Smooth muscle cell (in vitro differentiated cells): ENCODE data around the gene DIS3L2. TPM values are rescaled to one million over a fixed set of nuclear protein-coding genes. Genes with fewer than 3 reads are reported as not detected.

Source experiments
- DNase-seq: peaks from one replicate; lab custom pipeline; 2025; ENCODE audit not compliant: unreplicated experiment; lab: John Stamatoyannopoulos, UW
- H2AFZ ChIP-seq: fragments of 200-600 bp; sonication (generic); 2 replicates; pipeline ENCODE4 v1.6.0; 2016; ENCODE audit warnings: antibody characterized with exemption, low read depth, mild to moderate bottlenecking
- H3F3A ChIP-seq: fragments of 200-600 bp; sonication (generic); 2 replicates; pipeline ENCODE4 v1.6.0; 2017; ENCODE audit warnings: antibody characterized with exemption, low read depth
- H3K27ac ChIP-seq: fragments of 200-600 bp; sonication (generic); 2 replicates; pipeline ENCODE4 v1.5.1; 2016; ENCODE audit warnings: low read depth, mild to moderate bottlenecking
- H3K27me3 ChIP-seq: fragments of 200-600 bp; sonication (generic); 2 replicates; pipeline ENCODE4 v1.6.1; 2016; ENCODE audit warnings: low read depth, mild to moderate bottlenecking
- H3K36me3 ChIP-seq: fragments of 200-600 bp; sonication (generic); 2 replicates; pipeline ENCODE4 v1.5.1; 2016; ENCODE audit warnings: low read depth
- H3K4me1 ChIP-seq: fragments of 200-600 bp; sonication (generic); 2 replicates; pipeline ENCODE4 v1.5.1; 2016; ENCODE audit warnings: low read depth
- H3K4me2 ChIP-seq: fragments of 200-600 bp; sonication (generic); 2 replicates; pipeline ENCODE4 v1.6.0; 2016; ENCODE audit warnings: mild to moderate bottlenecking
- H3K4me3 ChIP-seq: fragments of 200-600 bp; sonication (generic); 2 replicates; pipeline ENCODE4 v1.5.1; 2016; ENCODE audit warnings: mild to moderate bottlenecking
- H3K79me2 ChIP-seq: fragments of 200-600 bp; sonication (generic); 2 replicates; pipeline ENCODE4 v1.6.0; 2016; ENCODE audit warnings: low read depth, mild to moderate bottlenecking
- H3K9ac ChIP-seq: fragments of 200-600 bp; sonication (generic); 2 replicates; pipeline ENCODE4 v1.6.0; 2016; ENCODE audit warnings: low read depth
- H3K9me3 ChIP-seq: fragments of 200-600 bp; sonication (generic); replicated peaks from 2 replicates; pipeline ENCODE4 v1.5.1; 2016; ENCODE audit warnings: low read depth
- H4K20me1 ChIP-seq: fragments of 200-600 bp; sonication (generic); 2 replicates; pipeline ENCODE4 v1.6.0; 2016; ENCODE audit warnings: low read depth
- WGBS: methylation state at CpG from one replicate; pipeline ENCODE4 v1.1.7; 2016; ENCODE audit warnings: low lambda C conversion rate; 5-methylcytosine and 5-hydroxymethylcytosine counted together
- polyA plus RNA-seq: library from polyadenylated mRNA; unstranded; fragments of >200 nt; fragmentation: Nextera tagmentation; extraction: Ambion mirVana; gene quantifications from 2 replicates; pipeline ENCODE4 v1.2.1, GENCODE V29; 2016
- total RNA-seq: library from RNA; depleted of rRNA; stranded (reverse); fragments of >200 nt; gene quantifications from 2 replicates; pipeline ENCODE4 v1.2.3, GENCODE V29; 2014
- TF ChIP-seq, protein P1 (sequence below): fragments of 200-600 bp; sonication (generic); IDR thresholded peaks from 2 replicates; pipeline ENCODE4 v1.5.1; 2017; ENCODE audit warnings: borderline replicate concordance, mild to moderate bottlenecking, antibody characterized with exemption; ENCODE audit not compliant: insufficient read depth, poor library complexity, severe bottlenecking

Gene DIS3L2
- total and polyA plus RNA-seq, 2 experiments from 2014 or later: 11.4 to 25.2 TPM

DNA sequence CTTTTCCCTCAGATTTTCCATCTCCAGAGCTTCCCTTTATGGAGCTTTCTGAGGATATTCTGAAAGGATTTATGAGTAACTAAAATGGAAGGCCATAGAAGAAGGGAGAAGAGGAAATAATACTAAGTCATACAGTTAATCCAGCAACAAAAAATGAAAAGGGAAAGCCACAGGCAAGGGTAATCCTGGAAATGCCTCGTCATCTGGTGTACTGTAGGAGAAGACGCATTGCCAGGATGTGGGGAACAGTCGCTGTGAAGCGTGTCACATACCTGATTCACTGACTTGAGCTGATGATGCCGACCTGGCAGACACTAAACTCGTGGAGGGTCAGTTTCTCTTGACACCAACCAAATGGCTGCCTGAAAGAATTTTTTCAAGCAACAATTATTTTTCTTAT lies 382.3 kb downstream of the DIS3L2 start:
- DNase-seq: no peak
- Histone ChIP-seq H3K4me1 (no peaks in the 10 kb centered on the region), H3K79me2 (no peaks in the 10 kb centered on the region), H3K4me2 (peak overlapping the region; percentile 71), H4K20me1 (no peaks in the 10 kb centered on the region), H3K4me3 (no peak overlapping the region), H3K36me3 (no peaks in the 10 kb centered on the region), H3F3A (peaks cover 3% of the 10 kb centered on the region), H3K27me3 (no peaks in the 10 kb centered on the region), H2AFZ (no peak overlapping the region), H3K27ac (peak overlapping the region; percentile 79), H3K9ac (no peak overlapping the region), H3K9me3 (no peaks in the 10 kb centered on the region)
- WGBS: 51% methylated on average over 6 of the region's 6 CpGs
- TF ChIP-seq, protein P1, sequence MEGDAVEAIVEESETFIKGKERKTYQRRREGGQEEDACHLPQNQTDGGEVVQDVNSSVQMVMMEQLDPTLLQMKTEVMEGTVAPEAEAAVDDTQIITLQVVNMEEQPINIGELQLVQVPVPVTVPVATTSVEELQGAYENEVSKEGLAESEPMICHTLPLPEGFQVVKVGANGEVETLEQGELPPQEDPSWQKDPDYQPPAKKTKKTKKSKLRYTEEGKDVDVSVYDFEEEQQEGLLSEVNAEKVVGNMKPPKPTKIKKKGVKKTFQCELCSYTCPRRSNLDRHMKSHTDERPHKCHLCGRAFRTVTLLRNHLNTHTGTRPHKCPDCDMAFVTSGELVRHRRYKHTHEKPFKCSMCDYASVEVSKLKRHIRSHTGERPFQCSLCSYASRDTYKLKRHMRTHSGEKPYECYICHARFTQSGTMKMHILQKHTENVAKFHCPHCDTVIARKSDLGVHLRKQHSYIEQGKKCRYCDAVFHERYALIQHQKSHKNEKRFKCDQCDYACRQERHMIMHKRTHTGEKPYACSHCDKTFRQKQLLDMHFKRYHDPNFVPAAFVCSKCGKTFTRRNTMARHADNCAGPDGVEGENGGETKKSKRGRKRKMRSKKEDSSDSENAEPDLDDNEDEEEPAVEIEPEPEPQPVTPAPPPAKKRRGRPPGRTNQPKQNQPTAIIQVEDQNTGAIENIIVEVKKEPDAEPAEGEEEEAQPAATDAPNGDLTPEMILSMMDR: no peak

DNA sequence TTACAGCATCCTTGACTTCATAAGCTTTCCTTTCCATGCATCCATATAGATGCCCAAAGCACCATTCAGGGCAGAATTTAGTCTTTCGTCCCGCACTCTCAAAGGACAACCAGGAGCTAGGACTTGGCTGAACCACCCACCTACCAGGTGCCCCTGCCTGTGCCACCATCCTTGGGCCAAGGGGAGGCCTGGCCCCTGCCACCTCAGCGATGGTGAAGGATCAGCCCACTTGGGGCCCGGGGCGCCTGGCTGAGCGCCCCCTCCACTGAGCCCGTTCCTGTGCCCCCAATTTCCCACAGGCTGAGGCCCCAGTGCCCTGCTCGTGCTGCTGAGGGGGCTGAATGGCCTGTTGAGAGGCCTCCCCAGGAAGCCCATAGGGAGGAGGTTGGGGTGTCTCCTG lies 383.7 kb downstream of the DIS3L2 start:
- Histone ChIP-seq H3K79me2 (no peaks in the 10 kb centered on the region), H3F3A (peaks cover 3% of the 10 kb centered on the region), H3K4me1 (no peaks in the 10 kb centered on the region), H3K27ac (no peak overlapping the region), H4K20me1 (no peaks in the 10 kb centered on the region), H3K4me3 (no peak overlapping the region), H3K36me3 (no peaks in the 10 kb centered on the region), H3K27me3 (no peaks in the 10 kb centered on the region), H2AFZ (no peak overlapping the region), H3K4me2 (no peak overlapping the region), H3K9ac (no peak overlapping the region), H3K9me3 (no peaks in the 10 kb centered on the region)
- DNase-seq: no peak
- TF ChIP-seq, protein P1: no peak
- 96% methylated on average over 8 of the region's 8 CpGs for WGBS

DNA sequence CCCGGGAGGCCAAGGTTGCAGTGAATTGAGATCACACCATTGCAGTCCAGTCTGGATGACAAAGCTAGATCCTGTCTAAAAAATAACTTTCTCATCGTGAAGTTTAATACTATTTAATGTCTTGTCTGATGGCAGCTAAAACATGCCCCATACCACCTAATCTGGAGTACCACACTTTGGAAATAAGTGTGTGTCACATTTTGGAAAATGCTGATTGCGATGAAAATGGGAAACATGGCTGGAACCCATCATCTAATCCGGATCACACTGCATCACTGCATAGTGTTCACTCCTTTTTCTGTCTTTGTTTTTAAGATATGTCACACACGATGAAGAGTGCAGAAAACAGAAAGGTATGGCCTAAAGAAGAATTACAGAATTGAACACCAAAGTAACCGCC lies 385.9 kb downstream of the DIS3L2 start:
- Histone ChIP-seq H3K9ac (no peak overlapping the region), H4K20me1 (no peaks in the 10 kb centered on the region), H3K27me3 (no peaks in the 10 kb centered on the region), H3K9me3 (no peaks in the 10 kb centered on the region), H3K36me3 (no peaks in the 10 kb centered on the region), H3F3A (peaks cover 3% of the 10 kb centered on the region), H3K4me2 (no peak overlapping the region), H2AFZ (no peak overlapping the region), H3K27ac (no peak overlapping the region), H3K79me2 (no peaks in the 10 kb centered on the region), H3K4me3 (no peak overlapping the region), H3K4me1 (no peaks in the 10 kb centered on the region)
- TF ChIP-seq, protein P1: no peak
- DNase-seq: no peak
- 95% methylated on average over 6 of the region's 6 CpGs for WGBS

DNA sequence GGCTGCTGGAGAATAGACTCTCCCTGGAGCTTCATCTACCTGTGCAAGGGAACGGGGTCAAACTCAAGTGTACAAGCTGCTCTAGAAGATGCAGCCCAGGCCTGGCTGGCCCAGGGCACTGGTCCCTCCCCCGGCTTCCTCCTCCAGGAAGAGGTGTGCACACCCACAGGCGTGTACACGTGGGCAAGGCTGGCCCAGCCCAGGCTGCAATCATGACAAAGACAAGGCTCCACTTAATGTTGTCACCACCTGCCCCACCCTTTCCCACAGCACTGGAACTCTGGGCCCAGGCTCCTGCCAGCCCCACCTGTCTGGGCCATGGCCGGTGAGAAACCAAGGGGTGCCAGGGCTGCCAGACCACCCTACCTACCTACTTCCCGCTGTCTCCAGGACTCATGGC lies 387.4 kb downstream of the DIS3L2 start:
- H3K9ac ChIP-seq: no peak overlapping the region
- TF ChIP-seq, protein P1: no peak
- H3K36me3 ChIP-seq: no peaks in the 10 kb centered on the region
- 83% methylated on average over 6 of the region's 6 CpGs for WGBS
- H3K79me2 ChIP-seq: no peaks in the 10 kb centered on the region
- H3K4me1 ChIP-seq: no peaks in the 10 kb centered on the region
- no peaks in the 10 kb centered on the region for H4K20me1 ChIP-seq
- no peaks in the 10 kb centered on the region for H3K27me3 ChIP-seq
- no peaks in the 10 kb centered on the region for H3K9me3 ChIP-seq
- H2AFZ ChIP-seq: no peak overlapping the region
- H3K4me2 ChIP-seq: no peak overlapping the region
- no peak overlapping the region for H3K4me3 ChIP-seq
- DNase-seq: no peak
- no peak overlapping the region for H3K27ac ChIP-seq
- no peaks in the 10 kb centered on the region for H3F3A ChIP-seq
